GM12872 (cell line): ENCODE measurements around the gene KCTD16.

ENCODE experiments used
- TF ChIP-seq, protein P1 (sequence below): IDR thresholded peaks from 3 replicates; pipeline ENCODE4 v1.5.1; 2011; ENCODE audit warnings: low read depth, mild to moderate bottlenecking, low read length, moderate library complexity; ENCODE audit not compliant: insufficient read depth

Gene KCTD16

GRCh38 chr5:144318011-144318410 is 147.3 kb downstream of the KCTD16 start:
- TF ChIP-seq, protein P1, sequence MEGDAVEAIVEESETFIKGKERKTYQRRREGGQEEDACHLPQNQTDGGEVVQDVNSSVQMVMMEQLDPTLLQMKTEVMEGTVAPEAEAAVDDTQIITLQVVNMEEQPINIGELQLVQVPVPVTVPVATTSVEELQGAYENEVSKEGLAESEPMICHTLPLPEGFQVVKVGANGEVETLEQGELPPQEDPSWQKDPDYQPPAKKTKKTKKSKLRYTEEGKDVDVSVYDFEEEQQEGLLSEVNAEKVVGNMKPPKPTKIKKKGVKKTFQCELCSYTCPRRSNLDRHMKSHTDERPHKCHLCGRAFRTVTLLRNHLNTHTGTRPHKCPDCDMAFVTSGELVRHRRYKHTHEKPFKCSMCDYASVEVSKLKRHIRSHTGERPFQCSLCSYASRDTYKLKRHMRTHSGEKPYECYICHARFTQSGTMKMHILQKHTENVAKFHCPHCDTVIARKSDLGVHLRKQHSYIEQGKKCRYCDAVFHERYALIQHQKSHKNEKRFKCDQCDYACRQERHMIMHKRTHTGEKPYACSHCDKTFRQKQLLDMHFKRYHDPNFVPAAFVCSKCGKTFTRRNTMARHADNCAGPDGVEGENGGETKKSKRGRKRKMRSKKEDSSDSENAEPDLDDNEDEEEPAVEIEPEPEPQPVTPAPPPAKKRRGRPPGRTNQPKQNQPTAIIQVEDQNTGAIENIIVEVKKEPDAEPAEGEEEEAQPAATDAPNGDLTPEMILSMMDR, result no peak

- TF ChIP-seq, protein P1, result no peak
Measured at GRCh38 chr5:144318460-144318859, 147.8 kb downstream of the KCTD16 start.

DNA sequence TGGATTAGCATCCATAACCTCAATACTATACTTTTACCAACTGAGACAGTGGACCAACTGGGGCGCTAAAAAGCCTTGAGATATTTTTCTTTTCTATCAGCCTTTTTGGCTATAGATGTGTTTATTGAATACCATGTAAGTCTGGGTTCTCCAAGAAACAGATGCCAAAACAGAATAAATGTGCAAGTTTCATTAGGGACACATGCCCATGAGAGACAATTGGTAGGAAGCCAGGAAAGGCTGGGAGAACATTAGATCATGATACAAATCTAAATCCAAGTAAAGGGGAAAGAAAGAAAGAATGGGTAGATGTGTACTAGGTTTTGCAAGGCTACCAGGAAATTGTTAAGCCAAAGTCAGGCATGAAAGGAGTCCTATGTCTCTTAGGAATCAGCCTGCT is 152.5 kb downstream of the KCTD16 start:
- TF ChIP-seq, protein P1, result no peak

DNA sequence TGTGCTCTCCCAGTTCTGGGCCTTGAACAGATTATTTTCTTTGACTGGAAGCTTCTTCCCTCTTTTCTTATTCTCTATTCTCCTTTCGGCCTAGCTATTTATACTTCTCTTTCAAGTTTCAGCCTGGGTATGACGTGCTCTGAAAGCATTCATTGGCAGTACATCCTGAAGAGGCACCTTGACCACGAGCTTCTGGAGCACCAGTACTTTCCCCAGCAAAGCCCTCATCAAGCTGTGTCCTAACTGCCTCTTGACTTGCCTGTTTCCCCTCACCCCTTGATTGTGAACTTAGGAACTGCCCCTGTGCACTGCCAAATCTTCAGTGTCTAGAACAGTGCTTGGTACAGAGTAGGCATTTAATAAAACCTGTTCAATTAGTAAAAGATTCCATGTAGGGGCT is 154.9 kb downstream of the KCTD16 start:
- TF ChIP-seq, protein P1, result no peak

GRCh38 chr5:144328494-144328893 is 157.8 kb downstream of the KCTD16 start:
- TF ChIP-seq, protein P1, result no peak

GRCh38 chr5:144328980-144329379 is 158.3 kb downstream of the KCTD16 start:
- TF ChIP-seq, protein P1, result no peak

GRCh38 chr5:144329681-144330080 is 159.0 kb downstream of the KCTD16 start:
- TF ChIP-seq, protein P1, result no peak

GRCh38 chr5:144331361-144331760 is 160.7 kb downstream of the KCTD16 start:
- TF ChIP-seq, protein P1, result no peak
